HCT116 (cell line): ENCODE results near the gene ARHGEF19. TPM values are rescaled to one million over a fixed set of nuclear protein-coding genes. Genes with fewer than 3 reads are reported as not detected.
A peak's percentile ranks its signal among the peaks of the same experiment; 100 is the strongest.
"Not testable (repeated sequence)": the region's sequence is repeated elsewhere in the genome, so short reads cannot be mapped to it uniquely, and the experiment has no call there.

Source experiments
- ATAC-seq: fragments of 200-7000 bp; cut with Tn5 transposase; 2 replicates; pipeline ENCODE4 v1.9.1; 2020; ENCODE audit warnings: mild to moderate bottlenecking, moderate library complexity
- BruUV-seq: library from RNA; stranded (reverse); fragments of 400-500 nt; replicated peaks from 2 replicates; lab custom pipeline; 2021; lab: Mats Ljungman, UMichigan
- CTCF ChIA-PET: fragments of 300-600 bp; sonication (Branson Sonifier 250); formaldehyde crosslinking; loops from one replicate; lab custom pipeline; 2021; ENCODE audit warnings: antibody characterized with exemption; lab: Charles Lee
- POLR2A ChIA-PET: fragments of 300-600, 350-600 bp; sonication (Branson Sonifier 250); formaldehyde crosslinking; loops from one replicate; lab custom pipeline; 2021; ENCODE audit warnings: antibody characterized with exemption; lab: Charles Lee
- RAD21 ChIA-PET, 2 experiments: fragments of 300-600 bp; sonication (Branson Sonifier 250); formaldehyde crosslinking; loops; one replicate each; lab custom pipeline; 2023; ENCODE audit warnings: low total read pairs in 2 of 2; ENCODE audit not compliant: uncharacterized antibody in 2 of 2, unreplicated experiment in 2 of 2, low non-redundant PET in 1 of 2; lab: Charles Lee
- DNase-seq: peaks from one replicate; pipeline ENCODE4 v3.0.0-alpha.2; 2010; ENCODE audit warnings: low read depth, low spot score
- H2AFZ ChIP-seq: fragments of 200-600 bp; shearing (Covaris generic), sonication (generic); 2 replicates; pipeline ENCODE4 v1.6.1; 2017; ENCODE audit warnings: low read depth, mixed run types, mixed read lengths, antibody characterized with exemption, low read length; ENCODE audit not compliant: poor library complexity, severe bottlenecking
- H3K27ac ChIP-seq: 2 replicates; pipeline ENCODE4 v1.5.1; 2012; ENCODE audit warnings: low read depth, low read length
- H3K27me3 ChIP-seq: fragments of 200-600 bp; sonication (generic); 2 replicates; pipeline ENCODE4 v1.6.1; 2016; ENCODE audit warnings: mixed run types, low read length, mixed read lengths; ENCODE audit not compliant: insufficient read depth
- H3K36me3 ChIP-seq, 2 experiments: fragments of 200-500 bp in 1 of 2; fragments of 200-600 bp in 1 of 2; sonication (Bioruptor generic) in 1 of 2; sonication (generic) in 1 of 2; 2 replicates each; pipeline versions ENCODE4 v1.5.1 to v1.6.1; 2014 to 2016; ENCODE audit warnings: low read length in 2 of 2, inconsistent platforms in 1 of 2, mixed read lengths in 1 of 2, mixed run types in 1 of 2; ENCODE audit not compliant: insufficient read depth in 2 of 2, control insufficient read depth in 1 of 2
- H3K4me1 ChIP-seq, 2 experiments: fragments of 200-600 bp in 1 of 2; sonication (generic) in 1 of 2; 2 replicates each; pipeline versions ENCODE4 v1.5.1 to v1.6.1; 2012 to 2017; ENCODE audit warnings: low read length in 2 of 2, inconsistent platforms in 1 of 2, mild to moderate bottlenecking in 1 of 2, mixed read lengths in 1 of 2, mixed run types in 1 of 2, moderate library complexity in 1 of 2; ENCODE audit not compliant: insufficient read depth in 2 of 2, control insufficient read depth in 1 of 2
- H3K4me2 ChIP-seq: fragments of 200-600 bp; sonication (generic); 2 replicates; pipeline ENCODE4 v1.6.1; 2017; ENCODE audit warnings: mixed run types, low read length, mixed read lengths
- H3K4me3 ChIP-seq, 2 experiments: fragments of 200-600 bp in 1 of 2; sonication (generic) in 1 of 2; replicated peaks in 1 of 2; 2 replicates each; pipeline ENCODE4 v1.5.1; 2011 to 2016; ENCODE audit warnings: low read length in 2 of 2, control low read depth in 1 of 2, low read depth in 1 of 2, mild to moderate bottlenecking in 1 of 2, mixed read lengths in 1 of 2, mixed run types in 1 of 2
- H3K79me2 ChIP-seq: fragments of 200-600 bp; sonication (generic); 2 replicates; pipeline ENCODE4 v1.6.1; 2017; ENCODE audit warnings: mild to moderate bottlenecking, mixed run types, low read length, moderate library complexity, mixed read lengths; ENCODE audit not compliant: insufficient read depth
- H3K9ac ChIP-seq: fragments of 200-600 bp; sonication (generic); 2 replicates; pipeline ENCODE4 v1.6.1; 2016; ENCODE audit warnings: low read length, mixed read lengths
- H3K9me2 ChIP-seq: fragments of 200-600 bp; sonication (generic), shearing (Covaris generic); 2 replicates; pipeline ENCODE4 v1.6.1; 2017; ENCODE audit warnings: mixed run types, mild to moderate bottlenecking, moderate library complexity; ENCODE audit not compliant: insufficient read depth
- H3K9me3 ChIP-seq, 2 experiments: fragments of 200-500 bp in 1 of 2; fragments of 200-600 bp in 1 of 2; sonication (Bioruptor generic) in 1 of 2; sonication (generic) in 1 of 2; 2 replicates each; pipeline ENCODE4 v1.6.1; 2014 to 2017; ENCODE audit warnings: low read length in 2 of 2, mixed read lengths in 2 of 2, inconsistent platforms in 1 of 2, low read depth in 1 of 2, mild to moderate bottlenecking in 1 of 2, mixed run types in 1 of 2, moderate library complexity in 1 of 2; ENCODE audit not compliant: control insufficient read depth in 1 of 2, insufficient read depth in 1 of 2
- H4K20me1 ChIP-seq: fragments of 200-600 bp; sonication (generic), shearing (Covaris generic); 2 replicates; pipeline ENCODE4 v1.6.1; 2017; ENCODE audit warnings: mixed run types, mild to moderate bottlenecking, moderate library complexity; ENCODE audit not compliant: insufficient read depth
- CEBPB ChIP-seq: IDR thresholded peaks from 2 replicates; pipeline ENCODE4 v1.6.1; 2012; ENCODE audit warnings: low read depth
- EGR1 ChIP-seq: IDR thresholded peaks from 2 replicates; pipeline ENCODE4 v1.6.1; 2012; ENCODE audit warnings: low read depth
- EZH2 ChIP-seq: fragments of 200-600 bp; sonication (generic); IDR thresholded peaks from 2 replicates; pipeline ENCODE4 v1.6.1; 2017; ENCODE audit warnings: antibody characterized with exemption, mixed run types
- EZH2phosphoT487 ChIP-seq: fragments of 200-600 bp; IDR thresholded peaks from 2 replicates; pipeline ENCODE4 v1.6.1; 2018; ENCODE audit warnings: antibody characterized with exemption, borderline replicate concordance
- POLR2A ChIP-seq: IDR thresholded peaks from 2 replicates; pipeline ENCODE4 v1.7.0; 2011; ENCODE audit warnings: borderline replicate concordance; ENCODE audit not compliant: insufficient read depth, insufficient read length; ENCODE audit errors: extremely low read depth
- POLR2AphosphoS5 ChIP-seq: IDR thresholded peaks from 2 replicates; pipeline ENCODE4 v1.6.1; 2011; ENCODE audit warnings: mild to moderate bottlenecking, low read depth, low read length, moderate library complexity
- REST ChIP-seq: IDR thresholded peaks from 2 replicates; pipeline ENCODE4 v1.6.1; 2012; ENCODE audit warnings: low read depth
- SIN3A ChIP-seq: IDR thresholded peaks from 2 replicates; pipeline ENCODE4 v1.6.1; 2012; ENCODE audit warnings: low read depth
- SP1 ChIP-seq: IDR thresholded peaks from 2 replicates; pipeline ENCODE4 v1.6.1; 2012; ENCODE audit warnings: low read depth
- SRF ChIP-seq: IDR thresholded peaks from 2 replicates; pipeline ENCODE4 v1.6.1; 2012; ENCODE audit warnings: low read depth
- TCF7L2 ChIP-seq: IDR thresholded peaks from 2 replicates; pipeline ENCODE4 v1.7.0; 2011; ENCODE audit warnings: borderline replicate concordance, inconsistent platforms; ENCODE audit not compliant: insufficient read depth, insufficient read length; ENCODE audit errors: extremely low read depth
- ZFX ChIP-seq: fragments of 450-650 bp; IDR thresholded peaks from 2 replicates; pipeline ENCODE4 v1.6.1; 2017
- intact Hi-C: fragments of 100-400 bp; cut with micrococcal nuclease; formaldehyde crosslinking; loops from 2 replicates; pipeline ENCODE4 v1.10.0; 2022
- total RNA-seq: library from RNA; stranded (reverse); gene quantifications from one replicate; pipeline ENCODE4 v1.2.1, GENCODE V29; 2021; ENCODE audit not compliant: unreplicated experiment
- TF ChIP-seq, protein P1 (sequence below): IDR thresholded peaks from 2 replicates; pipeline ENCODE4 v1.6.1; 2012
- TF ChIP-seq, protein P2 (sequence below), 3 experiments: fragments of 200-600 bp in 1 of 3; sonication (generic) in 1 of 3; IDR thresholded peaks in 2 of 3; conservative IDR thresholded peaks in 1 of 3; 2 replicates each; pipeline ENCODE4 v1.5.1; 2012 to 2017; ENCODE audit warnings: low read depth in 2 of 3, low read length in 2 of 3, antibody characterized with exemption in 1 of 3, borderline replicate concordance in 1 of 3, control low read depth in 1 of 3, mild to moderate bottlenecking in 1 of 3, mixed read lengths in 1 of 3, mixed run types in 1 of 3, moderate library complexity in 1 of 3; ENCODE audit not compliant: insufficient read depth in 1 of 3

Gene ARHGEF19
- total RNA-seq, 1 experiment from 2014 or later = 59.7 TPM

GRCh38 chr1:16257556-16257955 is 45.1 kb upstream of the ARHGEF19 start:
- Histone ChIP-seq H3K36me3 (peaks cover 3 to 12% of the 10 kb centered on the region in 2 experiments; a peak in 2 of 4 replicates), H3K4me1 (peaks cover 8 to 12% of the 10 kb centered on the region in 2 experiments; a peak in 3 of 4 replicates)
- TF ChIP-seq CEBPB (peak; percentile 57), SP1 (0 out of 2 replicates have a peak, but pooled peaks have one; percentile 27)
- TF ChIP-seq, protein P1, sequence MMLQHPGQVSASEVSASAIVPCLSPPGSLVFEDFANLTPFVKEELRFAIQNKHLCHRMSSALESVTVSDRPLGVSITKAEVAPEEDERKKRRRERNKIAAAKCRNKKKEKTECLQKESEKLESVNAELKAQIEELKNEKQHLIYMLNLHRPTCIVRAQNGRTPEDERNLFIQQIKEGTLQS = peak; percentile 60; the same call in 1 of the 2 replicates
- H3K9me3 ChIP-seq, H3K9ac ChIP-seq, DNase-seq, POLR2A ChIA-PET, H3K4me3 ChIP-seq, intact Hi-C loops, BruUV-seq, H3K27me3 ChIP-seq, ATAC-seq, H3K27ac ChIP-seq, H4K20me1 ChIP-seq, H3K79me2 ChIP-seq, H2AFZ ChIP-seq, H3K4me2 ChIP-seq, H3K9me2 ChIP-seq, RAD21 ChIA-PET: not testable (repeated sequence)
- CTCF ChIA-PET = interaction anchor here (0.8 to 1.4 kb wide), 2 partner anchors 9 to 106 kb away, joined by 3 to 4 read pairs; no protein-coding TSS in a partner anchor

DNA sequence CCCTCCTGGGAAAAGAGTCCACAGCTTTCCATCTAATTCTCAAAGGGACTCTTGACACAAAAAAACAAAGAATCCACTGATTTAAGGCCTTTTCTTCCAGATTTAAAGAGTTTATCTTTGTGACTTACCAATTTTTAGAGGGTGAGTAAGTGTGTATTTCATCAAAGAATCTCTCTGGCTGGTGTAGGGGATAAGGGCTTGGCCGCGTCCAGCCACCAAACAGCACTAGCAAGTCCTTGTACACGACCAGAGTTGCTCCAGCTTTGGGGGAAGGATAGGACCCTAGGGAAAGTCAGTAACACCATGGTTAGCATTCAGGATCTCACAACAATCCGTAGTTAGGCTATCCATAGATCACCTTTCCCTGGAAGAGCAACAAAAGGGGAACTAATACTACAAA is 44.0 kb upstream of the ARHGEF19 start:
- RAD21 ChIA-PET = no interaction called here
- Histone ChIP-seq H3K27ac (no peak overlapping the region), H4K20me1 (no peaks in the 10 kb centered on the region), H3K9me2 (no peaks in the 10 kb centered on the region), H2AFZ (no peak overlapping the region), H3K27me3 (no peaks in the 10 kb centered on the region), H3K4me3 (no peak overlapping the region), H3K4me1 (peaks cover 8 to 11% of the 10 kb centered on the region in 2 experiments; a peak in 3 of 4 replicates), H3K79me2 (no peaks in the 10 kb centered on the region), H3K9me3 (no peaks in the 10 kb centered on the region), H3K9ac (no peak overlapping the region), H3K36me3 (peaks cover 6 to 21% of the 10 kb centered on the region in 2 experiments; a peak in 2 of 4 replicates), H3K4me2 (no peak overlapping the region)
- DNase-seq (no peak), ATAC-seq (no peak)
- CTCF ChIA-PET = interaction anchor here (1.2 to 1.4 kb wide), 2 partner anchors 12 to 107 kb away, joined by 3 read pairs; no protein-coding TSS in a partner anchor
- BruUV-seq = no TSS peak
- POLR2A ChIA-PET = no interaction called here
- intact Hi-C loops = no loop called here
- TF ChIP-seq ZFX (no peak), EZH2phosphoT487 (no peak), CEBPB (no peak), TCF7L2 (no peak), SRF (no peak), POLR2AphosphoS5 (no peak), EGR1 (no peak), POLR2A (no peak), SP1 (no peak), SIN3A (no peak), REST (no peak), EZH2 (no peak)
- TF ChIP-seq, protein P2, sequence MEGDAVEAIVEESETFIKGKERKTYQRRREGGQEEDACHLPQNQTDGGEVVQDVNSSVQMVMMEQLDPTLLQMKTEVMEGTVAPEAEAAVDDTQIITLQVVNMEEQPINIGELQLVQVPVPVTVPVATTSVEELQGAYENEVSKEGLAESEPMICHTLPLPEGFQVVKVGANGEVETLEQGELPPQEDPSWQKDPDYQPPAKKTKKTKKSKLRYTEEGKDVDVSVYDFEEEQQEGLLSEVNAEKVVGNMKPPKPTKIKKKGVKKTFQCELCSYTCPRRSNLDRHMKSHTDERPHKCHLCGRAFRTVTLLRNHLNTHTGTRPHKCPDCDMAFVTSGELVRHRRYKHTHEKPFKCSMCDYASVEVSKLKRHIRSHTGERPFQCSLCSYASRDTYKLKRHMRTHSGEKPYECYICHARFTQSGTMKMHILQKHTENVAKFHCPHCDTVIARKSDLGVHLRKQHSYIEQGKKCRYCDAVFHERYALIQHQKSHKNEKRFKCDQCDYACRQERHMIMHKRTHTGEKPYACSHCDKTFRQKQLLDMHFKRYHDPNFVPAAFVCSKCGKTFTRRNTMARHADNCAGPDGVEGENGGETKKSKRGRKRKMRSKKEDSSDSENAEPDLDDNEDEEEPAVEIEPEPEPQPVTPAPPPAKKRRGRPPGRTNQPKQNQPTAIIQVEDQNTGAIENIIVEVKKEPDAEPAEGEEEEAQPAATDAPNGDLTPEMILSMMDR (IDR thresholded peaks at IDR 0.05 in 2 of 3, conservative IDR thresholded peaks at IDR 0.05 in 1 of 3; ENCODE audit: borderline replicate concordance in 1 of 3, insufficient read depth in 1 of 3, low read depth in 2 of 3, low read length in 2 of 3) = no peak
- TF ChIP-seq, protein P1 = no peak
